ENCODE measurements around the gene STRA6. TPM values are rescaled to one million over a fixed set of nuclear protein-coding genes. Genes with fewer than 3 reads are reported as not detected.

Gene STRA6
- polyA plus RNA-seq, 1 experiment, result 10.9 TPM

- POLR2A ChIA-PET, result no interaction called here
- CTCF ChIA-PET, result interaction anchor here (0.6 to 3.9 kb wide), 17 partner anchors 13 to 188 kb away, joined by 3 to 19 read pairs (median 5); partner anchors contain the start of genes ISLR and STRA6
- no peak for TF ChIP-seq CTCF (IDR thresholded peaks at IDR 0.05; ENCODE audit: insufficient read depth, low read depth, low read length)
- Histone ChIP-seq H3K4me3 (ENCODE audit: low read depth, low read length) (no peak overlapping the region), H3K36me3 (ENCODE audit: control insufficient read depth, insufficient read depth, low read length) (no peaks in the 10 kb centered on the region), H3K27me3 (ENCODE audit: control insufficient read depth, insufficient read depth, low read length) (peaks cover 53% of the 10 kb centered on the region)
- DNase-seq (ENCODE audit: low read depth), result no peak
These were observed 68.7 kb downstream of the STRA6 start for GRCh38 chr15:74133694-74134386.

GRCh38 chr15:74132681-74133651 lies 69.6 kb downstream of the STRA6 start:
- no peaks in the 10 kb centered on the region for H3K36me3 ChIP-seq (ENCODE audit: control insufficient read depth, insufficient read depth, low read length)
- peaks cover 61% of the 10 kb centered on the region for H3K27me3 ChIP-seq (ENCODE audit: control insufficient read depth, insufficient read depth, low read length)
- H3K4me3 ChIP-seq (ENCODE audit: low read depth, low read length), result no peak overlapping the region
- POLR2A ChIA-PET, result no interaction called here
- CTCF ChIA-PET, result interaction anchor here (0.6 to 3.9 kb wide), 3 partner anchors 14 to 175 kb away, joined by 3 to 19 read pairs (median 5); no protein-coding TSS in a partner anchor
- DNase-seq (ENCODE audit: low read depth), result no peak
- TF ChIP-seq CTCF (IDR thresholded peaks at IDR 0.05; ENCODE audit: insufficient read depth, low read depth, low read length), result no peak

GRCh38 chr15:74131628-74132413 lies 70.8 kb downstream of the STRA6 start:
- CTCF ChIA-PET, result interaction anchor here (1.4 to 3.9 kb wide), 2 partner anchors 15 to 176 kb away, joined by 3 to 19 read pairs; no protein-coding TSS in a partner anchor
- POLR2A ChIA-PET, result no interaction called here

GRCh38 chr15:74130849-74131627 lies 71.5 kb downstream of the STRA6 start:
- no peak overlapping the region for H3K4me3 ChIP-seq (ENCODE audit: low read depth, low read length)
- DNase-seq (ENCODE audit: low read depth), result no peak
- peaks cover 59% of the 10 kb centered on the region for H3K27me3 ChIP-seq (ENCODE audit: control insufficient read depth, insufficient read depth, low read length)
- ChIA-PET POLR2A (no interaction called here), CTCF (interaction anchor here (0.7 to 6.5 kb wide), 6 partner anchors 14 to 190 kb away, joined by 3 to 86 read pairs (median 11); no protein-coding TSS in a partner anchor)
- no peaks in the 10 kb centered on the region for H3K36me3 ChIP-seq (ENCODE audit: control insufficient read depth, insufficient read depth, low read length)
- no peak for TF ChIP-seq CTCF (IDR thresholded peaks at IDR 0.05; ENCODE audit: insufficient read depth, low read depth, low read length)

More at GRCh38 chr15:74131628-74132413, 70.8 kb downstream of the STRA6 start:
- Histone ChIP-seq H3K27me3 (ENCODE audit: control insufficient read depth, insufficient read depth, low read length) (peaks cover 59% of the 10 kb centered on the region), H3K4me3 (ENCODE audit: low read depth, low read length) (no peak overlapping the region), H3K36me3 (ENCODE audit: control insufficient read depth, insufficient read depth, low read length) (no peaks in the 10 kb centered on the region)
- no peak for DNase-seq (ENCODE audit: low read depth)
- TF ChIP-seq CTCF (IDR thresholded peaks at IDR 0.05; ENCODE audit: insufficient read depth, low read depth, low read length), result no peak

Measured in BJ (cell line).